ENCODE data around the gene ASPG. TPM values are rescaled to one million over a fixed set of nuclear protein-coding genes. Genes with fewer than 3 reads are reported as not detected.

The ASPG gene
- total RNA-seq, 1 experiment from 2014 or later: 0.22 TPM

DNA sequence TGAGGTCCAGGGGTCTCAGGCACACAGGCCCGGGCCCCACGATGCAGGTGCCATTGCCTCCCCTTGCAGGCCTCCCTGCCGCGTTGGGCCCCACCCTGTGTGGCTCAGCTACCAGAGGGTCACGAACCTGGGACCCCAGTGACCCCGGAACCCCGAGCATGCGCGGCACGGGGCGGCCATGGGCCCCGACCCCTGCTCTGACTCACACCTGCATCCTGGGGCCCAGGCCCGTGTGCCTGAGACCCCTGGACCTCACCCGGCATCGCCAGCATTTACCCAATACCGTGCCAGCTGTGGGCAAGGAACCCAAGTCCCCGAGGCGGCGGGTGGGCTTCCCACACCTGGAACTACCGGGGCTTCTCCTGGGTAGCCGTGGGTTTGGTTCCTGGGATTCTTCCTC lies 78.0 kb downstream of the ASPG start:
- Histone ChIP-seq H2AFZ (ENCODE audit: low read length) (no peak overlapping the region), H3K9ac (ENCODE audit: low read length) (no peak overlapping the region), H3K9me3 (ENCODE audit: low read length) (no peaks in the 10 kb centered on the region), H3F3A (ENCODE audit: low read length, unreplicated experiment) (no peaks in the 10 kb centered on the region), H3K79me2 (ENCODE audit: low read length) (no peaks in the 10 kb centered on the region), H3K27me3 (ENCODE audit: low read length) (no peaks in the 10 kb centered on the region), H3K4me1 (ENCODE audit: insufficient read depth, low read length) (no peaks in the 10 kb centered on the region), H3K9me2 (replicated peaks; ENCODE audit: low read length) (no peaks in the 10 kb centered on the region), H4K20me1 (ENCODE audit: low read length) (no peaks in the 10 kb centered on the region), H3K27ac (ENCODE audit: low read length) (no peak overlapping the region), H3K36me3 (ENCODE audit: low read depth, low read length) (no peaks in the 10 kb centered on the region), H3K4me3 (ENCODE audit: low read length) (no peak overlapping the region), H3K4me2 (ENCODE audit: low read length) (no peak overlapping the region)
- POLR2A ChIA-PET (ENCODE audit: unreplicated experiment): no interaction called here
- CTCF ChIA-PET: no interaction called here
- no peak for DNase-seq
- no peak for TF ChIP-seq EZH2 (IDR thresholded peaks at IDR 0.05; ENCODE audit: low read length, unreplicated experiment)
- TF ChIP-seq, protein P1, sequence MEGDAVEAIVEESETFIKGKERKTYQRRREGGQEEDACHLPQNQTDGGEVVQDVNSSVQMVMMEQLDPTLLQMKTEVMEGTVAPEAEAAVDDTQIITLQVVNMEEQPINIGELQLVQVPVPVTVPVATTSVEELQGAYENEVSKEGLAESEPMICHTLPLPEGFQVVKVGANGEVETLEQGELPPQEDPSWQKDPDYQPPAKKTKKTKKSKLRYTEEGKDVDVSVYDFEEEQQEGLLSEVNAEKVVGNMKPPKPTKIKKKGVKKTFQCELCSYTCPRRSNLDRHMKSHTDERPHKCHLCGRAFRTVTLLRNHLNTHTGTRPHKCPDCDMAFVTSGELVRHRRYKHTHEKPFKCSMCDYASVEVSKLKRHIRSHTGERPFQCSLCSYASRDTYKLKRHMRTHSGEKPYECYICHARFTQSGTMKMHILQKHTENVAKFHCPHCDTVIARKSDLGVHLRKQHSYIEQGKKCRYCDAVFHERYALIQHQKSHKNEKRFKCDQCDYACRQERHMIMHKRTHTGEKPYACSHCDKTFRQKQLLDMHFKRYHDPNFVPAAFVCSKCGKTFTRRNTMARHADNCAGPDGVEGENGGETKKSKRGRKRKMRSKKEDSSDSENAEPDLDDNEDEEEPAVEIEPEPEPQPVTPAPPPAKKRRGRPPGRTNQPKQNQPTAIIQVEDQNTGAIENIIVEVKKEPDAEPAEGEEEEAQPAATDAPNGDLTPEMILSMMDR (conservative IDR thresholded peaks at IDR 0.05; ENCODE audit: low read depth, low read length): no peak
- ATAC-seq: no peak
- no TSS peak for BruUV-seq (replicated peaks)
- intact Hi-C loops (cut with micrococcal nuclease): no loop called here

DNA sequence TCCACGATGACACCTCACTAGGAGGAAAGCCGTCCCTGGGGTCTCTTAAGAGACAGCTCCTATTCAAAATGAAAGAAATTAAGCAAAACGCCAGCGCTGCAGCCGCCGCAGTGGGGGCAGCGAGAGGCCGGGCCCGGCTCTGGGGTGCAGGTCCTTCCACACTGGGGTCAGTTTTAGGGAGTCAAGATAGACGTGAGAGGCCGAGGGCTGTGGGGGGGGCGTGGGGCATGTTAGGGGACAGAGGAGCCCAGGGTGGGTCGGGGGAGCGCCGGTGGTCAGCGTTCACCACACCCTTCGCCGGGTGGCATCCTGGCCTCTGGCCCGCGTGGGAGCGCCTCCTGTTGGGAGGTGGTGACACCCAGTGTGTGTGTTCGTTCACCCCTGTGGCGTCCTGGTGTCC lies 78.5 kb downstream of the ASPG start:
- ATAC-seq: no peak
- TF ChIP-seq EZH2 (IDR thresholded peaks at IDR 0.05; ENCODE audit: low read length, unreplicated experiment) (no peak), EZH2phosphoT487 (IDR thresholded peaks at IDR 0.05; ENCODE audit: borderline replicate concordance, low read length) (no peak)
- TF ChIP-seq, protein P1 (conservative IDR thresholded peaks at IDR 0.05; ENCODE audit: low read depth, low read length): no peak
- intact Hi-C loops (cut with micrococcal nuclease): no loop called here
- Histone ChIP-seq H3K36me3 (ENCODE audit: low read depth, low read length) (no peaks in the 10 kb centered on the region), H4K20me1 (ENCODE audit: low read length) (no peaks in the 10 kb centered on the region), H3K9me3 (ENCODE audit: low read length) (no peaks in the 10 kb centered on the region), H3F3A (ENCODE audit: low read length, unreplicated experiment) (no peaks in the 10 kb centered on the region), H3K4me2 (ENCODE audit: low read length) (no peak overlapping the region), H3K9ac (ENCODE audit: low read length) (no peak overlapping the region), H3K4me1 (ENCODE audit: insufficient read depth, low read length) (no peaks in the 10 kb centered on the region), H3K79me2 (ENCODE audit: low read length) (no peaks in the 10 kb centered on the region), H3K27ac (ENCODE audit: low read length) (no peak overlapping the region), H3K27me3 (ENCODE audit: low read length) (no peaks in the 10 kb centered on the region), H2AFZ (ENCODE audit: low read length) (no peak overlapping the region), H3K4me3 (ENCODE audit: low read length) (no peak overlapping the region), H3K9me2 (replicated peaks; ENCODE audit: low read length) (no peaks in the 10 kb centered on the region)
- no peak for DNase-seq
- BruUV-seq (replicated peaks): no TSS peak
- ChIA-PET CTCF (no interaction called here), POLR2A (ENCODE audit: unreplicated experiment) (no interaction called here)

DNA sequence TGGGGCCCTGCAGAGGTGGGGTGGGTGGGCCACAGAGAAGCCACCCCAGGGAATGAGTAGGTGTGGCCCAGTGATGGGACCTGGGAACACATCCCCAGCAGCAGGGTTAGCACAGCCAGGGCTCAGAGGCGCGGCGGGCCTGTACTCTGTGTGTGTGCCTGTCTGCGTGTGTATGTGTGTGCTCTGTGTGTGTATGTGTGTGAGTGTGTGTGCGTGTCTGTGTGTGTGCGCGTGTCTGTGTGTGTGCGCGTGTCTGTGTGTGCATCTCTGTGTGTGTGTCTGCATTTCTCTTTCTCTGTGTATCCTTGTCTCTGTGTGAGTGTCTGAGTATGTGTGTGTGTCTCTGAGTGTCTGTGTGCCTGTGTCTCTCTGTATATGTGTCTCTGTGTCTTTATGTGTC lies 79.0 kb downstream of the ASPG start:
- ATAC-seq (no peak), DNase-seq (no peak)
- Histone ChIP-seq H3K36me3 (ENCODE audit: low read depth, low read length) (no peaks in the 10 kb centered on the region), H3K79me2 (ENCODE audit: low read length) (no peaks in the 10 kb centered on the region), H3K4me3 (ENCODE audit: low read length) (no peak overlapping the region), H3K9ac (ENCODE audit: low read length) (no peak overlapping the region), H3F3A (ENCODE audit: low read length, unreplicated experiment) (no peaks in the 10 kb centered on the region), H4K20me1 (ENCODE audit: low read length) (no peaks in the 10 kb centered on the region), H3K4me2 (ENCODE audit: low read length) (no peak overlapping the region), H3K9me3 (ENCODE audit: low read length) (no peaks in the 10 kb centered on the region), H3K4me1 (ENCODE audit: insufficient read depth, low read length) (no peaks in the 10 kb centered on the region), H3K27ac (ENCODE audit: low read length) (no peak overlapping the region), H3K9me2 (replicated peaks; ENCODE audit: low read length) (no peaks in the 10 kb centered on the region), H3K27me3 (ENCODE audit: low read length) (no peaks in the 10 kb centered on the region), H2AFZ (ENCODE audit: low read length) (no peak overlapping the region)
- intact Hi-C loops (cut with micrococcal nuclease): no loop called here
- CTCF ChIA-PET: no interaction called here
- POLR2A ChIA-PET (ENCODE audit: unreplicated experiment): no interaction called here
- TF ChIP-seq EZH2phosphoT487 (IDR thresholded peaks at IDR 0.05; ENCODE audit: borderline replicate concordance, low read length) (no peak), EZH2 (IDR thresholded peaks at IDR 0.05; ENCODE audit: low read length, unreplicated experiment) (no peak)
- TF ChIP-seq, protein P1 (conservative IDR thresholded peaks at IDR 0.05; ENCODE audit: low read depth, low read length): no peak
- no TSS peak for BruUV-seq (replicated peaks)

Small RNAs within 50 kb of the gene (microRNA-seq; reads per million reads assigned to microRNA genes)
- gene MIR203A (ENCODE audit: unreplicated experiment) (not detected), gene MIR203B (ENCODE audit: unreplicated experiment) (not detected)

Other genes starting within 250 kb of the ASPG start
- 13.0 and 16.4 TPM in 2 replicates for gene PPP1R13B, start 238.1 kb upstream of the ASPG start, total RNA-seq (2014; rRNA removed)
- 0.07 and 0.12 TPM in 2 replicates for gene TDRD9, start 157.2 kb upstream of the ASPG start, total RNA-seq (2014; rRNA removed)
- not detected in 2 replicates for gene RD3L, start 143.2 kb upstream of the ASPG start, total RNA-seq (2014; rRNA removed)
- 3.1 TPM in 2 replicates for gene KIF26A, start 52.9 kb downstream of the ASPG start, total RNA-seq (2014; rRNA removed)

Data from PC-3 (cell line).